Neural progenitor cell (in vitro differentiated cells): ENCODE data around the gene ELP1.

Experiments used
- CTCF ChIP-seq: fragments of 200-600 bp; sonication (generic); IDR thresholded peaks from 2 replicates; pipeline ENCODE4 v1.5.1; 2017; ENCODE audit warnings: antibody characterized with exemption, mild to moderate bottlenecking
- EZH2 ChIP-seq: fragments of 200-600 bp; sonication (generic); IDR thresholded peaks from 2 replicates; pipeline ENCODE4 v1.6.1; 2017; ENCODE audit warnings: antibody characterized with exemption, mild to moderate bottlenecking, moderate library complexity

- no peak for TF ChIP-seq CTCF
- TF ChIP-seq EZH2 = no peak
Observed at GRCh38 chr9:108830272-108830671, 103.7 kb downstream of the ELP1 start.
